Stimulated activated effector memory CD8-positive, alpha-beta T cell treated with anti-CD3 and anti-CD28 coated beads, Interleukin-12 subunit alpha, Interleukin-12 subunit beta, amount 100 ng/mL, for 72 hours (primary cell): ENCODE results near the gene RAB4B.
"Not testable (repeated sequence)": the region's sequence is repeated elsewhere in the genome, so short reads cannot be mapped to it uniquely, and the experiment has no call there.

Experiments
- ATAC-seq: fragments of 150-1000 bp; cut with Tn5 transposase; 2 replicates; pipeline ENCODE4 v1.10.0; 2021
- DNase-seq, 2 donors: peaks; one replicate each; pipeline ENCODE4 v3.0.0; 2021 to 2022; ENCODE audit warnings: low spot score in 2 of 2
- H3K27ac Mint-ChIP-seq: one replicate; pipeline ENCODE4 v1.8.0; 2022; ENCODE audit warnings: mild to moderate bottlenecking, mixed read lengths
- H3K36me3 Mint-ChIP-seq: one replicate; pipeline ENCODE4 v1.8.0; 2022; ENCODE audit warnings: mild to moderate bottlenecking, mixed read lengths
- H3K4me1 Mint-ChIP-seq: one replicate; pipeline ENCODE4 v1.8.0; 2022; ENCODE audit warnings: mixed read lengths
- H3K4me3 Mint-ChIP-seq: one replicate; pipeline ENCODE4 v1.8.0; 2022; ENCODE audit warnings: mild to moderate bottlenecking, mixed read lengths
- H3K9me3 Mint-ChIP-seq: one replicate; pipeline ENCODE4 v1.8.0; 2022; ENCODE audit warnings: mixed read lengths

RAB4B gene

DNA sequence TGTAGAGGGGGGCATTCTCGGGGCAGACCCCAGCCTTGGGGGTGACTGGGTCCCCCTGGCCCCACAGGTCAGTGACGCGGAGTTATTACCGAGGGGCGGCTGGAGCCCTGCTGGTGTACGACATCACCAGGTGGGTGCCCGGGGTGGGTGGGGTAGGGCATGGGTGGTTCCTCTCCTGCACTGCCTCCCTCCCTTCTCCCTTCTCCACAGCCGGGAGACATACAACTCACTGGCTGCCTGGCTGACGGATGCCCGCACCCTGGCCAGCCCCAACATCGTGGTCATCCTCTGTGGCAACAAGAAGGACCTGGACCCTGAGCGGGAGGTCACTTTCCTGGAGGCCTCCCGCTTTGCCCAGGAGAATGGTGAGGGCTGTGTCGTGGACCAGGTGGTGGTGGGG lies 5.7 kb downstream of the RAB4B start:
- Mint-ChIP-seq H3K4me3 (no peak overlapping the region), H3K36me3 (peaks cover 61% of the 10 kb centered on the region)

DNA sequence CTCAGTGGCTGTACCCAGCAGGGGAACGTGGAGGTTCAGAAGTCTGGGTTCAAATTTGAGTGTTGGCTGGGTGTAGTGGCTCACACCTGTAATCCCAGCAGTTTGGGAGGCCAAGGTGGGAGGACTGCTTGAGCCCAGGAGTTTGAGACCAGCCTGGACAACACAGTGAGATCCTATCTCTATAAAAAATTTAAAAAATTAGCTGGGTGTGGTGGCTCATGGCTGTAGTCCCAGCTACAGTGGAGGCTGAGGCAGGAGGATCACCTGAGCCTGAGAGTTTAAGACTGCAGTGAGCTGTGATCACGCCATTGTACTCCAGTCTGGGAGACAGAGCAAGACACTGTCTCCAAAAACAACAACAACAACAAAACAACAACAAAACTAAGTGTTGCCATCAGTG lies 6.1 kb downstream of the RAB4B start:
- not testable (repeated sequence) for H3K27ac Mint-ChIP-seq, H3K9me3 Mint-ChIP-seq, DNase-seq, H3K4me3 Mint-ChIP-seq, ATAC-seq
- peaks cover 64% of the 10 kb centered on the region for H3K36me3 Mint-ChIP-seq
- H3K4me1 Mint-ChIP-seq, result peaks cover 43% of the 10 kb centered on the region

More for the DNA sequence above, 5.7 kb downstream of the RAB4B start:
- Mint-ChIP-seq H3K4me1 (peaks cover 47% of the 10 kb centered on the region), H3K9me3 (no peaks in the 10 kb centered on the region), H3K27ac (peak overlapping the region; percentile 3)
- DNase-seq (no peak), ATAC-seq (no peak)

GRCh38 chr19:40785526-40785925 lies 7.5 kb downstream of the RAB4B start:
- Mint-ChIP-seq H3K4me3 (no peak overlapping the region), H3K27ac (peak overlapping the region; percentile 89), H3K9me3 (no peaks in the 10 kb centered on the region), H3K4me1 (peaks cover 38% of the 10 kb centered on the region), H3K36me3 (peaks cover 73% of the 10 kb centered on the region)
- DNase-seq (no peak), ATAC-seq (peak; percentile 76)

- peak overlapping the region; percentile 89 for H3K27ac Mint-ChIP-seq
These were observed 8.3 kb downstream of the RAB4B start for GRCh38 chr19:40786060-40787037.

DNA sequence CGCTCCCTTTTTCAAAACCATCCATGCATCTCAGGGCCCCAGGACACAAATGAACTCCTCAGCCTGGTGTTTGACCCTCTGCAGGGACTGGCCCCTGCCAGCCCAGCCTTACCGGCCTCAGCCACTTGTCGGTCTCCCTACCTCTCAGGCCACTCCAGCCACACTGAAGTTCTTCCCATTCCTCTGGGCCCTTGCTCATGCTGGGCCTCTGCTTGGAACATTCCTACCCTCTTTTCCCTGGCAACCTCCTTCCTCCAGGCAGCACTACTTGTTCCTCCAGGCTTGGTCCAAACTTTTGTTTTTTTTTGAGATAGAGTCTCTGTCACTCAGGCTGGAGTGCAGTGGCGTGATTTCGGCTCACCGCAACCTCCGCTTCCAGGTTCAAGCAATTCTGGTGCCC lies 13.3 kb downstream of the RAB4B start:
- H3K27ac Mint-ChIP-seq, result peak overlapping the region; percentile 83
- no peaks in the 10 kb centered on the region for H3K9me3 Mint-ChIP-seq
- no peak for ATAC-seq
- H3K36me3 Mint-ChIP-seq, result peaks cover 57% of the 10 kb centered on the region
- H3K4me3 Mint-ChIP-seq, result no peak overlapping the region
- peaks cover 32% of the 10 kb centered on the region for H3K4me1 Mint-ChIP-seq
- DNase-seq, result no peak

More at GRCh38 chr19:40786060-40787037, 8.3 kb downstream of the RAB4B start:
- H3K4me3 Mint-ChIP-seq, result no peak overlapping the region
- ATAC-seq (peak; percentile 9), DNase-seq (no peak)
- H3K9me3 Mint-ChIP-seq, result no peaks in the 10 kb centered on the region
- H3K36me3 Mint-ChIP-seq, result peaks cover 73% of the 10 kb centered on the region
- peaks cover 33% of the 10 kb centered on the region for H3K4me1 Mint-ChIP-seq

- ATAC-seq, result no peak
- H3K4me1 Mint-ChIP-seq, result peaks cover 29% of the 10 kb centered on the region
- H3K36me3 Mint-ChIP-seq, result peaks cover 55% of the 10 kb centered on the region
- H3K27ac Mint-ChIP-seq, result peak overlapping the region; percentile 83
- no peak for DNase-seq
- peak overlapping the region; percentile 41 for H3K4me3 Mint-ChIP-seq
- no peaks in the 10 kb centered on the region for H3K9me3 Mint-ChIP-seq
These were observed 13.9 kb downstream of the RAB4B start for GRCh38 chr19:40791996-40792395.

DNA sequence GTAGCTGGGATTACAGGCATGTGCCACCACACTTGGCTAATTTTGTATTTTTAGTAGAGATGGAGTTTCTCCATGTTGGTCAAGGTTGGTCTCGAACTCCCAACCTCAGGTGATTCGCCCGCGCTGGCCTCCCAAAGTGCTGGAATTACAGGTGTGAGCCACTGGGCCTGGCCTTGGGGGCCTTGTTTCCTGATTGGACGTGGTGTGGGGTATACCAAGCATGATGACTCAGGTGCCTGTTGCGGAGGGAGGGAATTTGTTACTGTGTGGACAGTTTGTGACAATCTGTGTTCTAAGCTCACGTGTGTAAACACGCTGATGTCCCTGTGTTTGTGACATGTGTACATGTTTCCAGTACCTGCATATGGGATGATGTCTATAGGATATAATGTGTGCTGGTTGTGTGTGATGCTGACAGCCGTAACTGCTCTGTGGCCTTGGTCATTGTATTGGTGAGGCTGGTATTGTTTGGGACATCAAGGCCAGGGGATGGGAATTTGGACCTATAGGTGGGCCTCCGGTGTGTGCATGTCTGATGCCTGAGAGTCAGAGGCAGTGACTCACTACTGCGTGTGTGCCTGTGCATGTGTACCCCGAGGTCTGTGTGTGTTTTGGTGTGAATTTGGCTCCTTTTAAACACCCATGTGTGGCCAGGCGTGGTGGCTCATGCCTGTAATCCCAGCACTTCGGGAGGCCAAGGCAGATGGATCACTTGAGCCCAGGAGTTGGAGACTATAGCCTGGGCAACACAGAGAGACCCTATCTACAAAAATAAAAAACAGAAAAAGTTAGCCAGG lies 19.3 kb downstream of the RAB4B start:
- H3K4me1 Mint-ChIP-seq, result peaks cover 53% of the 10 kb centered on the region
- peak overlapping the region; percentile 94 for H3K4me3 Mint-ChIP-seq
- H3K9me3 Mint-ChIP-seq, result no peaks in the 10 kb centered on the region
- peaks cover 47% of the 10 kb centered on the region for H3K36me3 Mint-ChIP-seq
- H3K27ac Mint-ChIP-seq, result peak overlapping the region; percentile 98
- ATAC-seq (no peak), DNase-seq (no peak)

GRCh38 chr19:40797963-40798682 lies 20.1 kb downstream of the RAB4B start:
- Mint-ChIP-seq H3K27ac (peak overlapping the region; percentile 98), H3K4me3 (peak overlapping the region; percentile 94), H3K4me1 (peaks cover 53% of the 10 kb centered on the region), H3K9me3 (no peaks in the 10 kb centered on the region), H3K36me3 (peaks cover 46% of the 10 kb centered on the region)
- ATAC-seq (peak; percentile 60), DNase-seq (peak in 1 of 2 donors; percentile 75)

- ATAC-seq, result peak; percentile 89
- Mint-ChIP-seq H3K4me1 (peaks cover 58% of the 10 kb centered on the region), H3K9me3 (no peaks in the 10 kb centered on the region), H3K27ac (peak within 1 kb of the TSS; percentile 98), H3K36me3 (peaks cover 48% of the 10 kb centered on the region), H3K4me3 (peak within 1 kb of the TSS; percentile 94)
- DNase-seq, result peak; percentile 99 to 100
These were observed 20.9 kb downstream of the RAB4B start, which contains the start of gene EGLN2 for GRCh38 chr19:40798683-40799557. Gene EGLN2 (plus strand): TSS chr19:40799191. CDS start chr19:40800573, 1,382 bp downstream.

DNA sequence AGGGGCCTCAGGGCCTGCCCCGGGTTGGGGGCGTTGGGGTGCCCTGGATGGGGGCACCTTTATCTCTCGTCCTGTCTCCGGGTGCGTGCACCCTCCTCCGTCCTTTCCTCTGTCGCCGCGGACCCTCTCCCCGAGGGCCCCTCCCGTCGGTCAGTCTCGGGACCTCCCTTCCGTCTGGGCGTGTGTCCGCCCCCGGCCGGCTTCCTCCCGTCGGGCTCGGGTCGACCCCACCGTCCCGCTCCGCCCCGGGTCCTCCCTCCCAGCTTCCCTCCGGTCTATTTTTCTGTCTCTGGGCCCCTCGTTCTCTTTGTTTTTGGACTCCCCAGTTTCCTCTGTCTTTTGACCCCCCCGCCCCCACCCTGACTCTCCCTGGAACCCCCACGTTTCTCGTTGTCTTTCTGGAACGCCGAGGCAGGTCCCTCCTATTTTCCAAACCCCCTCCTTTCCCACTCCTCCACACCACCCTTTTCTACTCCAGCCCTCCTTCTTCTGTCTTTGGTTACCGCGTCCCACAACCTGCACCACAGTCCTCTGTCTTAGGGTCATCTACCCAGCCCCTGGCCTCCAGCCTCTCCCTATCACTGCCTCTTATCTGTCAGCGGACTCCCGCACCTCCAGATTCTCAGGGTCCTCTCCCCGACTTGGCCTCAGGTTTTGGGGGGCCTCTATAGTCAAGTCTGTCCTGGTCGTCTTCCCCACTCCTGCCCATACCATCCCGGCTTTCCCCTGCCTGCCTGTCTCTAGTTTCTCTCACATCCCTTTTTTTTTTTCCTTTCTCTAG lies 21.7 kb downstream of the RAB4B start:
- Mint-ChIP-seq H3K4me3 (peak overlapping the region; percentile 94), H3K36me3 (peaks cover 56% of the 10 kb centered on the region), H3K9me3 (no peaks in the 10 kb centered on the region), H3K27ac (peak overlapping the region; percentile 98), H3K4me1 (peaks cover 67% of the 10 kb centered on the region)
- ATAC-seq (no peak), DNase-seq (peak in 1 of 2 donors; percentile 76)

DNA sequence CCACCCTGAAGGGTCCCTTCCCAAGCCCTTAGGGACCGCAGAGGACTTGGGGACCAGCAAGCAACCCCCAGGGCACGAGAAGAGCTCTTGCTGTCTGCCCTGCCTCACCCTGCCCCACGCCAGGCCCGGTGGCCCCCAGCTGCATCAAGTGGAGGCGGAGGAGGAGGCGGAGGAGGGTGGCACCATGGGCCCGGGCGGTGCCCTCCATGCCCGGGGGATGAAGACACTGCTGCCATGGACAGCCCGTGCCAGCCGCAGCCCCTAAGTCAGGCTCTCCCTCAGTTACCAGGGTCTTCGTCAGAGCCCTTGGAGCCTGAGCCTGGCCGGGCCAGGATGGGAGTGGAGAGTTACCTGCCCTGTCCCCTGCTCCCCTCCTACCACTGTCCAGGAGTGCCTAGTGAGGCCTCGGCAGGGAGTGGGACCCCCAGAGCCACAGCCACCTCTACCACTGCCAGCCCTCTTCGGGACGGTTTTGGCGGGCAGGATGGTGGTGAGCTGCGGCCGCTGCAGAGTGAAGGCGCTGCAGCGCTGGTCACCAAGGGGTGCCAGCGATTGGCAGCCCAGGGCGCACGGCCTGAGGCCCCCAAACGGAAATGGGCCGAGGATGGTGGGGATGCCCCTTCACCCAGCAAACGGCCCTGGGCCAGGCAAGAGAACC lies 22.4 kb downstream of the RAB4B start:
- DNase-seq (no peak), ATAC-seq (no peak)
- Mint-ChIP-seq H3K4me1 (peaks cover 74% of the 10 kb centered on the region), H3K9me3 (no peaks in the 10 kb centered on the region), H3K4me3 (peak overlapping the region; percentile 94), H3K27ac (peak overlapping the region; percentile 98), H3K36me3 (peaks cover 62% of the 10 kb centered on the region)

- no peak for ATAC-seq
- H3K9me3 Mint-ChIP-seq, result no peaks in the 10 kb centered on the region
- peaks cover 64% of the 10 kb centered on the region for H3K36me3 Mint-ChIP-seq
- peak overlapping the region; percentile 94 for H3K4me3 Mint-ChIP-seq
- peaks cover 79% of the 10 kb centered on the region for H3K4me1 Mint-ChIP-seq
- no peak for DNase-seq
- peak overlapping the region; percentile 98 for H3K27ac Mint-ChIP-seq
These were observed 22.9 kb downstream of the RAB4B start for GRCh38 chr19:40800997-40801377.
